Omental fat pad (tissue), 4 donors: Measurements from ENCODE around the gene ADAMTS7. TPM values are rescaled to one million over a fixed set of nuclear protein-coding genes. Genes with fewer than 3 reads are reported as not detected.

Source experiments
- ATAC-seq: fragments of 150-250 bp; one replicate; pipeline ENCODE4 v1.9.1; 2016; ENCODE audit warnings: mild to moderate bottlenecking, moderate library complexity; ENCODE audit not compliant: low FRiP score
- DNase-seq: peaks from one replicate; pipeline ENCODE4 v3.0.0-alpha.2; 2019; ENCODE audit warnings: low spot score
- total RNA-seq, 4 donors: library from RNA; depleted of rRNA; stranded (reverse); fragments of >200 nt; gene quantifications; one replicate each; pipeline ENCODE4 v1.1.0, GENCODE V29; 2016
- TF ChIP-seq, protein P1 (sequence below), 3 donors: fragments of 450-650 bp; IDR thresholded peaks; one replicate each; pipeline ENCODE4 v1.5.1; 2016 to 2017; ENCODE audit warnings: antibody characterized with exemption in 3 of 3, mild to moderate bottlenecking in 3 of 3, moderate library complexity in 2 of 3

The ADAMTS7 gene
- total RNA-seq, 4 donors from 2014 or later, result 4.4 to 7.8 (median 6.3) TPM

- ATAC-seq (no peak), DNase-seq (no peak)
- TF ChIP-seq, protein P1, sequence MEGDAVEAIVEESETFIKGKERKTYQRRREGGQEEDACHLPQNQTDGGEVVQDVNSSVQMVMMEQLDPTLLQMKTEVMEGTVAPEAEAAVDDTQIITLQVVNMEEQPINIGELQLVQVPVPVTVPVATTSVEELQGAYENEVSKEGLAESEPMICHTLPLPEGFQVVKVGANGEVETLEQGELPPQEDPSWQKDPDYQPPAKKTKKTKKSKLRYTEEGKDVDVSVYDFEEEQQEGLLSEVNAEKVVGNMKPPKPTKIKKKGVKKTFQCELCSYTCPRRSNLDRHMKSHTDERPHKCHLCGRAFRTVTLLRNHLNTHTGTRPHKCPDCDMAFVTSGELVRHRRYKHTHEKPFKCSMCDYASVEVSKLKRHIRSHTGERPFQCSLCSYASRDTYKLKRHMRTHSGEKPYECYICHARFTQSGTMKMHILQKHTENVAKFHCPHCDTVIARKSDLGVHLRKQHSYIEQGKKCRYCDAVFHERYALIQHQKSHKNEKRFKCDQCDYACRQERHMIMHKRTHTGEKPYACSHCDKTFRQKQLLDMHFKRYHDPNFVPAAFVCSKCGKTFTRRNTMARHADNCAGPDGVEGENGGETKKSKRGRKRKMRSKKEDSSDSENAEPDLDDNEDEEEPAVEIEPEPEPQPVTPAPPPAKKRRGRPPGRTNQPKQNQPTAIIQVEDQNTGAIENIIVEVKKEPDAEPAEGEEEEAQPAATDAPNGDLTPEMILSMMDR (IDR thresholded peaks at IDR 0.05), result no peak
Observed at GRCh38 chr15:78838489-78838888, 27.2 kb upstream of the ADAMTS7 start.

DNA sequence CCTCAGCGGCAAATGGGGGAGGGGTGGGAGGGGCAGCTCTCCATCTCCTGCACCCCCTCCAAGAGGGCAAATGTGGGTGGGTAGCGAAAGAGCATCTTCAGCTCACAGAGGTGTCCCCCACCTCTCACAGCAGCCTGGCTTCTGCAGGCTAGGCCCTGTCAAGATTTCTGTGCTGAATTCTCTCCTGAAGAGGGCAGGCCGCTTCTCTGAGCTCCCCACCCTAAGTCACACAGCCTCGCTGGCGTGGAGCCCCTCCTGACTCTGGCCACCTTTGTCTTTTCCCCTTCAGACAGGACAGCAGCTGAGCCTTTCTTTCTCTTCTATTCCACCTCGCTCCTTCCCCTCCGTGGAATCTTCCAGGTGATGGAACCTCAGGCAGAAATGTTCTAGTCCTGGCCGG, 26.3 kb upstream of the ADAMTS7 start:
- ATAC-seq (peak; percentile 41), DNase-seq (no peak)
- TF ChIP-seq, protein P1 (IDR thresholded peaks at IDR 0.05), result no peak

- DNase-seq (no peak), ATAC-seq (no peak)
- TF ChIP-seq, protein P1 (IDR thresholded peaks at IDR 0.05), result no peak
Observed at GRCh38 chr15:78837131-78837530, 25.9 kb upstream of the ADAMTS7 start.

GRCh38 chr15:78836333-78836732, 25.1 kb upstream of the ADAMTS7 start:
- no peak for ATAC-seq
- no peak for DNase-seq
- TF ChIP-seq, protein P1 (IDR thresholded peaks at IDR 0.05), result no peak

DNA sequence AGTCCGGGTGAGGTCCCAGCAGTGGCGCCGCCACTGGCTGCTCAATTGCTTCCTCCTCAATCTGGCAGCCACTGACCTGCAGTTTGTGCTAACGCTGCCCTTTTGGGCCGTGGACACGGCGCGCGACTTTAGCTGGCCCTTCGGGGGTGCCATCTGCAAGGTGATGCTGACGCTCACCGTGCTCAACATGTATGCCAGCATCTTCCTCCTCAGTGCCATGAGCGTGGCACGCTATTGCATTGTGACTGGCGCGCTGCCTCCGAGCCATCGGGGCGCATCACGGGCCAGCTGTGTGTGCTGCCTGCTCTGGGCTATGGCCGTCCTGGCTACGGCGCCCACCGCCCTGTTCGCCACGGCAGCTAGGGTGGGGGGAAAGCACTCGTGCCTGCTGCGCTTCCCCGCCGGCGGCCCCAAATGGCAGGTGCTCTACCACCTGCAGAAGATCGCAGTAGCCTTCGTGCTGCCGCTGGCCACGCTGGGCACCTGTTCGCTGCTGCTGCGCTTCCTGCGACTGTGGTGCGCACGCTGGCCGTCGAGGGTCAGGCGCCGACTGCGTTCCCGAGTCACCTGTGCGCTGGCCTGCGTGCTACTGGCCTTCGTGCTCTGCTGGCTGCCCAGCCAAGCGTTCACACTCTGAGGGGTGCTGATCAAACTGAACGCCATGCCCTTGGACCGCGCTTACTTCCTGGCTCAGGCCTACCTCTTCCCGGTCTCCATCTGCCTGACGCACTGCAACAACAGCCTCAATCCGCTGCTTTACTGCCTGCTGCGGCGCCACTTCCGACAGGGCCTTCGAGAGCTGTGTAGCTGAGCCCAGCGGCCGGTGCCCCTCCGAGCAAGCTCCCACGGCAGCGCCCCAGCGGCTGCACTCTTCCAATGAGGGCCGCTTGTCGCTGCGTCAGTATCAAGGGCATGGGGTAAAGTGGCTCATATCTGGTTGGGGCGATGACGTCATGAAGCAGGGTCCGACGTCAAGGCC, 20.3 kb upstream of the ADAMTS7 start:
- ATAC-seq, result no peak
- no peak for DNase-seq
- TF ChIP-seq, protein P1 (IDR thresholded peaks at IDR 0.05), result no peak

DNA sequence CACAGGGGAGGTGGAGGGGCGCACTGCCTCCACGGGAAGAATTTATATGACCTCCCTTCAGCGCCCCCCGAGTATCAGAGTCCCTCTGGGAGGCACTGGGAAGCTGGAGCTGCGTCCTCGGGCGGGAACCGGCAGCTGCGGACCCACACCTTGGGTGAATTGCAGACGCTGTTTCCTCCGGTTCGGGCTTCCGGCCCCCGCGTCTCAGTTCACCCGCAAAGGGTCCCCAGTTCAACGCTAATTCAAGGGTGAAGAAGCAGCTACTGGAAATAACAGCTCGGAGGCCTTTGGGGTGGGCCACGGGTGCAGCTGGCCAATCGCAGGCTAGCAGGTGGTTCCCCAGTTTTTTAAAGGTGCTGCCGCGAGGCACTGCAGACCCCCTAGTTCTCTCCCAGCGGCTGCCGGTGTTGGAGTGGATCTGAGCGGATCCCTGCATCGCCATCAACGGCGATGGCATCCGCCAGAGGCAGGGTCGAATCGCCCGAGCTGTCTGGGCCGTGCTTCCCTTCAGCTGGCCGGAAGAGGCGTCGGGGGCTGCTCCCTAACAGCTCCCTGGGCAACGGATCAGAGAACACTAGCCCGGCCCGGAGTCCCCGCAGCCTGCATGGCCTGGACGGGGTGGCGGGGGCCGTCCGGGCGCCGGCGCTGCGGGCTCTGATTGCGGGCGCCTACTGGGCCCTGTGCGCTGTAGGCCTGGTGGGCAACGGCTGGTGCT, 19.4 kb upstream of the ADAMTS7 start:
- TF ChIP-seq, protein P1 (IDR thresholded peaks at IDR 0.05), result no peak
- no peak for DNase-seq
- ATAC-seq, result no peak
